Measurements from ENCODE around the gene DLGAP1.

DNA sequence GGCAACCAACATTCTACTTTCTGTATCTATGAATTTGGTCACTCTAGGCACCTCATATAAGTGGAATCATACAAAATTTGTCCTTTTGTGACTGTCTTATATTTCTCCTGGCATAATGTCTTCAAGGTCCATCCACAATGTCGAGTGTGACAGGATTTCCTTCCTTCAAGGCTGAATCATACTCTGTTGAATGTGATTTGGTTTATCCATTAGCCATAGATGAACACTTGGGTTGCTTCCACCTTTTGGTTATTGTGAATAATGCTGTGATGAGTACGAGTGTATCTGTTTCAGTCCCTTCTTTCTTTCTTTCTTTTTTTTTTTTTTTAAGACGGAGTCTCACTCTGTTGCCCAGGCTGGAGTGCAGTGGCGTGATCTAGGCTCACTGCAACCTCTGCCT lies 693.8 kb downstream of the DLGAP1 start:
- TF ChIP-seq, protein P1, sequence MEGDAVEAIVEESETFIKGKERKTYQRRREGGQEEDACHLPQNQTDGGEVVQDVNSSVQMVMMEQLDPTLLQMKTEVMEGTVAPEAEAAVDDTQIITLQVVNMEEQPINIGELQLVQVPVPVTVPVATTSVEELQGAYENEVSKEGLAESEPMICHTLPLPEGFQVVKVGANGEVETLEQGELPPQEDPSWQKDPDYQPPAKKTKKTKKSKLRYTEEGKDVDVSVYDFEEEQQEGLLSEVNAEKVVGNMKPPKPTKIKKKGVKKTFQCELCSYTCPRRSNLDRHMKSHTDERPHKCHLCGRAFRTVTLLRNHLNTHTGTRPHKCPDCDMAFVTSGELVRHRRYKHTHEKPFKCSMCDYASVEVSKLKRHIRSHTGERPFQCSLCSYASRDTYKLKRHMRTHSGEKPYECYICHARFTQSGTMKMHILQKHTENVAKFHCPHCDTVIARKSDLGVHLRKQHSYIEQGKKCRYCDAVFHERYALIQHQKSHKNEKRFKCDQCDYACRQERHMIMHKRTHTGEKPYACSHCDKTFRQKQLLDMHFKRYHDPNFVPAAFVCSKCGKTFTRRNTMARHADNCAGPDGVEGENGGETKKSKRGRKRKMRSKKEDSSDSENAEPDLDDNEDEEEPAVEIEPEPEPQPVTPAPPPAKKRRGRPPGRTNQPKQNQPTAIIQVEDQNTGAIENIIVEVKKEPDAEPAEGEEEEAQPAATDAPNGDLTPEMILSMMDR (IDR thresholded peaks at IDR 0.05; ENCODE audit: poor library complexity), result no peak
- no peak for TF ChIP-seq EZH2 (IDR thresholded peaks at IDR 0.05; ENCODE audit: borderline replicate concordance)
